HUES48 (cell line): ENCODE measurements around the gene JPH4.

Experiments used
- H3K27ac ChIP-seq: one replicate; pipeline ENCODE4 v1.7.0; 2013; ENCODE audit warnings: low read depth, low read length, inconsistent platforms
- H3K27me3 ChIP-seq: 2 replicates; pipeline ENCODE4 v1.6.1; 2013; ENCODE audit warnings: mild to moderate bottlenecking, low read length; ENCODE audit not compliant: control insufficient read depth, insufficient read depth
- H3K36me3 ChIP-seq: 2 replicates; pipeline ENCODE4 v1.6.1; 2013; ENCODE audit warnings: low read length; ENCODE audit not compliant: control insufficient read depth, insufficient read depth
- H3K4me1 ChIP-seq: 2 replicates; pipeline ENCODE4 v1.6.1; 2013; ENCODE audit warnings: mild to moderate bottlenecking, low read length; ENCODE audit not compliant: control insufficient read depth, insufficient read depth
- H3K4me3 ChIP-seq: 2 replicates; pipeline ENCODE4 v1.5.1; 2013; ENCODE audit warnings: mild to moderate bottlenecking, low read depth, low read length
- H3K9ac ChIP-seq: 2 replicates; pipeline ENCODE4 v1.6.1; 2013; ENCODE audit warnings: mild to moderate bottlenecking, low read depth, low read length, moderate library complexity
- H3K9me3 ChIP-seq: 2 replicates; pipeline ENCODE4 v1.6.1; 2013; ENCODE audit warnings: low read length; ENCODE audit not compliant: control insufficient read depth, insufficient read depth

Gene JPH4

GRCh38 chr14:23520899-23521533 lies 57.6 kb downstream of the JPH4 start:
- peaks cover 28% of the 10 kb centered on the region for H3K4me1 ChIP-seq
- H3K27ac ChIP-seq: no peak overlapping the region
- peaks cover 22% of the 10 kb centered on the region for H3K36me3 ChIP-seq
- no peaks in the 10 kb centered on the region for H3K9me3 ChIP-seq
- H3K4me3 ChIP-seq: no peak overlapping the region
- H3K27me3 ChIP-seq: no peaks in the 10 kb centered on the region
- H3K9ac ChIP-seq: no peak overlapping the region

- no peak overlapping the region for H3K9ac ChIP-seq
- H3K27me3 ChIP-seq: no peaks in the 10 kb centered on the region
These were observed 59.9 kb downstream of the JPH4 start for GRCh38 chr14:23518709-23519108.

More at GRCh38 chr14:23518709-23519108, 59.9 kb downstream of the JPH4 start:
- Histone ChIP-seq H3K4me3 (no peak overlapping the region), H3K27ac (peak overlapping the region; percentile 37), H3K36me3 (peaks cover 8% of the 10 kb centered on the region; the same call in 1 of the 2 replicates), H3K4me1 (peaks cover 28% of the 10 kb centered on the region), H3K9me3 (no peaks in the 10 kb centered on the region)
